ENCODE results near the gene HCFC1. TPM values are rescaled to one million over a fixed set of nuclear protein-coding genes. Genes with fewer than 3 reads are reported as not detected.

Gene HCFC1
- total and polyA plus RNA-seq, 7 donors: 15.1 to 50.1 (median 33.1) TPM

DNA sequence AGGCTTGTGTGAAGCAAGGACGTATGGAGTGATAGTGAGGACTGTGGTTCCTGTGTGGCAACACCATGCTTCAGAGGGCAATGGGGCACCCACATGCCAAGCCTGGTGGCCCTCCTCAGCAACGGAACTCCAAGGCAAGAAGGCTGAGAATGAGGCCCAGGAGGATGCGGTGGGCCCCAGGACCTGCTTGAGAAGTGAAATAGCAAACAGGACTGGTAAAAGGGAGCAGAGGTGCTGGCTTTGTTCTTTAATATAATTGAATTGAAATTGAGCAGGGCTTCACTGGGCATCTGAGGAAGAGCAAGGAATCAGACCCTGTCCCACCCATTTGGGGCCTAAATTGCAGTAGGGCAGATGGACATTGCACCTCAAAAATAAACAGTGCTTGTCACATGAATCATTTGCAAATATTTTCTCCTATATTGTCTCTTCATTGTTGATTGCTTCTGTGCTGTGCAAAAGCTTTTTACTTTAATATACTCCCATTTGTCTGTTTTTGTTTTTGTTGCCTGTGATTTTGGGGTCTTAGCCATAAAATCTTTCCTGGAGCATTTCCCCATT lies 3.2 kb upstream of the HCFC1 start:
- intact Hi-C loops (cut with DNase I): loop anchor here in 1 of 2 donors (5.0 kb wide), 1 partner anchor 37 kb away; no protein-coding TSS in a partner anchor
- peaks cover 10% of the 10 kb centered on the region for H3K4me1 ChIP-seq
- peak in 1 of 2 donors; percentile 39 for DNase-seq
- H3K27me3 ChIP-seq (ENCODE audit: insufficient read depth in 3 of 3, low read length in 2 of 3): no peaks in the 10 kb centered on the region
- no peaks in the 10 kb centered on the region for H3K9me3 ChIP-seq
- ATAC-seq: no peak
- no peaks in the 10 kb centered on the region for H3K36me3 ChIP-seq (ENCODE audit: insufficient read depth in 1 of 2, low read depth in 1 of 2)
- 71 to 83% (median 76%) methylated on average over 3 of the region's 3 CpGs for WGBS, 3 donors
- peak overlapping the region; percentile 97 for H3K27ac ChIP-seq
- TF ChIP-seq, protein P1, sequence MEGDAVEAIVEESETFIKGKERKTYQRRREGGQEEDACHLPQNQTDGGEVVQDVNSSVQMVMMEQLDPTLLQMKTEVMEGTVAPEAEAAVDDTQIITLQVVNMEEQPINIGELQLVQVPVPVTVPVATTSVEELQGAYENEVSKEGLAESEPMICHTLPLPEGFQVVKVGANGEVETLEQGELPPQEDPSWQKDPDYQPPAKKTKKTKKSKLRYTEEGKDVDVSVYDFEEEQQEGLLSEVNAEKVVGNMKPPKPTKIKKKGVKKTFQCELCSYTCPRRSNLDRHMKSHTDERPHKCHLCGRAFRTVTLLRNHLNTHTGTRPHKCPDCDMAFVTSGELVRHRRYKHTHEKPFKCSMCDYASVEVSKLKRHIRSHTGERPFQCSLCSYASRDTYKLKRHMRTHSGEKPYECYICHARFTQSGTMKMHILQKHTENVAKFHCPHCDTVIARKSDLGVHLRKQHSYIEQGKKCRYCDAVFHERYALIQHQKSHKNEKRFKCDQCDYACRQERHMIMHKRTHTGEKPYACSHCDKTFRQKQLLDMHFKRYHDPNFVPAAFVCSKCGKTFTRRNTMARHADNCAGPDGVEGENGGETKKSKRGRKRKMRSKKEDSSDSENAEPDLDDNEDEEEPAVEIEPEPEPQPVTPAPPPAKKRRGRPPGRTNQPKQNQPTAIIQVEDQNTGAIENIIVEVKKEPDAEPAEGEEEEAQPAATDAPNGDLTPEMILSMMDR (IDR thresholded peaks at IDR 0.05): no peak
- H3K4me3 ChIP-seq: no peak overlapping the region

DNA sequence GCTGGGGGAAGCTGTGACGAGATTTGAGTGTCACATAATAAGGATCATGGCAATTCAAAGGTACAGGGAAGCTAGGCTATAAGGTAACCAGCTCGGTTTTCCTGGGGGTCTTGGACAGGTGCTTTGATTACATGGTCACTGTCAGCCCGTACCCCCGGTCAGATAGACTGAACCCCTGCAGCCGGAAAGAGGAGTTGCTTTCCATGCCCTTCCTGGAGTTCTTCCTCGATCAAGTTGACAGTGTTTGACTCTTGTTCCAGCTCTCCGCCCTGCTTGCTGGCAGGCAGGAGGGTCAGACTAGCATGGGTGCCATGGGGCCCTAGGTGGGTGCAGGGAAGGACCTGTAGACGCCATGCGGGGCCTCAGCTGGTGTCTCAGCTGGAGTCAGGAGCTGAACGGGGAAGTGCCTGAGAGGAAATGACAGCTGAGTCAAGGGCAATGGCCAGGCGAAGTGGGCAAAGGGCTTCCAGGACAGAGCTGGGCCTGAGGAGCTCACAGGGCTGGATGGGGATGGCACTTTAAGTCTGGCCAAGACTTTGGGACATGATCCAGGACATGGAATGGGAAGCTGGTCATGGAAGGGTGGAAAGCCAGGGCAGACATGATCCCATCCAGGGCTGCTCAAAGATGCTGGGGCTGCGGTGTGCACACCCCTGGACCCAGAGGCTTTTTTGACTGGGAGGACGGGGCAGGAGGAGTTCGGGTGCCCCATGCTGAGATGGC lies 2.5 kb upstream of the HCFC1 start:
- H3K27ac ChIP-seq: peak overlapping the region; percentile 97
- DNase-seq: peak in 1 of 2 donors; percentile 42
- intact Hi-C loops (cut with DNase I): loop anchor here in 1 of 2 donors (5.0 kb wide), 1 partner anchor 38 kb away; no protein-coding TSS in a partner anchor
- H3K4me1 ChIP-seq: peaks cover 16% of the 10 kb centered on the region
- no peaks in the 10 kb centered on the region for H3K27me3 ChIP-seq (ENCODE audit: insufficient read depth in 3 of 3, low read length in 2 of 3)
- 49 to 70% (median 56%) methylated on average over 13 to 14 of the region's 14 CpGs for WGBS, 3 donors
- no peak for ATAC-seq
- TF ChIP-seq, protein P1 (IDR thresholded peaks at IDR 0.05): no peak
- peak overlapping the region; percentile 80 for H3K4me3 ChIP-seq
- no peaks in the 10 kb centered on the region for H3K9me3 ChIP-seq
- H3K36me3 ChIP-seq (ENCODE audit: insufficient read depth in 1 of 2, low read depth in 1 of 2): no peaks in the 10 kb centered on the region

DNA sequence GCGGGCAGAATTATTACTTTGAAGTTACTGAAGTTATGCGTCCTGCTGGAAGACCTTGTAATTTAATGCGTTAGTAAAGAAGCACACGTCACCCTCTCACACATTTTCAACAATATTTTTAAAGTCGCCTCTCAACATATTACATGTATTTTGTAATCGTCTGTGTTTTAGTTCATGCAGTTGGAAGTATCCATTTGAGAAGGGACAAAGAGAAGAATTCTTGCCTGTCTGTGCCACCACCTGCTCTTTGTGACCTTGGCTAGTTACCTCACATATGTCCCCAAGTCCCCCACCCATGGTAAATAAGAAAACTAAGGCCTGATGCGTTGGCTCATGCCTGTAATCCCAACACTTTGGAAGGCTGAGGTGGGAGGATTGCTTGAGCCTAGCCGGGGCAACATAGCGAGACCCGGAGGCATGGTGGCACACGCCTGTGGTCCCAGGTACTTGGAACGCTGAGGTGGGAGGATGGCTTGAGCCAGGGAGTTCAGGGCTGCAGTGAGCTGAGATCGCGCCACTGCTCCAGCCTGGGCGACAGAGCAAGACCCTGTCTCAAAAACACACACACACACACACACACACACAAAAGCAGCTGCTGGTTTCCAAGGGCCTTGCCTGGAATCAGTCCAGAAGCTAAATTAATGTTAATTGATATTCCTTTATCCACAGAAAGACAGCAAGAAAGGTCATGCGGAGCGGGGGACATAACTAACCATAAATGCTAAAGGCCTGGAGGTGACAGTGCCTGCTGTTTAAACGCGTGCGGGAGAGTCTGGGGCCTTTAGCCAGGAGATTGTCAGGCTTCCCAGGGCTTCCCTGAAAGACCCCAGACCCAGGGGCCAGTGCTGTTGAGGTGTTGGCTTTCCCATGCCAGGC lies 1.7 kb upstream of the HCFC1 start:
- H3K27me3 ChIP-seq (ENCODE audit: insufficient read depth in 3 of 3, low read length in 2 of 3): no peaks in the 10 kb centered on the region
- DNase-seq (peak in 1 of 2 donors; percentile 48), ATAC-seq (no peak)
- intact Hi-C loops (cut with DNase I): loop anchor here in 1 of 2 donors (5.0 kb wide), 1 partner anchor 39 kb away; no protein-coding TSS in a partner anchor
- H3K36me3 ChIP-seq (ENCODE audit: insufficient read depth in 1 of 2, low read depth in 1 of 2): no peaks in the 10 kb centered on the region
- TF ChIP-seq, protein P1 (IDR thresholded peaks at IDR 0.05): no peak
- H3K9me3 ChIP-seq: no peaks in the 10 kb centered on the region
- peak overlapping the region; percentile 97 for H3K27ac ChIP-seq
- H3K4me1 ChIP-seq: peaks cover 24% of the 10 kb centered on the region
- 22 to 51% (median 26%) methylated on average over 19 to 20 of the region's 20 CpGs for WGBS, 3 donors
- peak overlapping the region; percentile 80 for H3K4me3 ChIP-seq

DNA sequence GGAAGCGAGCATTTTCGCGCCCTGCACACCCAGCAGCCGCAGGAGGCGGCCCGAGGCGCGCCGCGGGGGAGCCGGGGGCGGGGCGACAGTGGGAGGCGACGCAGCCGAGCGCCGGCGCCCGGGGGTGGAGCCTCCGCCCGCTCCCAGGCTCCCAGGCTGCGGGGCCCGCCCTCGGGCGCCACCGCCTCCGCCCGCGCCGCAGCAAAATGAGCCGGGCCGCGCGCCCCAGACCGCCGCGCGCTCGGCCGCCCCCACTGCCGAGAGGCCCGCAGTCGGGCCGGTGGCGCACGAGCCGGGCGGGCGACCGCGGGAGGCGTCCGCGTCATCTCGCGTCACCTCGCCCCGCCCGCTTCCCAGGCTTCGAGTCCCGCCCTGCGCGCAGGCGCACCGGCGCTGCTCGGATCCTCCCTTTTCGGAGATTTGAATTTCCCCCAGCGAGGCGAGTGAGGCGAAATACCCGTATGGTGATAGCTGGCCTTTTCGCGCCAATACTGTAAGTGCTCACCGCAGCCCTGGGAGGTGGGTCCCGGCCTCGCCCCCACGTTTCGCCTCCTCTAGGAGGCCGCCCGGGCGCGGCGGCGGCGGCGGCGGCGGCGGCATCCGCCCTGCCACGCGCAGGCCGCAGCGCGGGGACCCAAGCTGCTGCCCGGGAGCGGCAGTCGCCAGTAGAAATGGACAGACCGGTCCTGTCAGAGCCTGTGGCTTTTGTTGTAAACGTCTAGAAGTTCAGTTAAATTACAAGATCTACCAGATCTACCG lies 929 bp upstream of the HCFC1 start, which contains the start of gene TMEM187:
Gene TMEM187 (plus strand): TSS at position 387 of the 759 bp plus-strand sequence. CDS start 9,309 bp downstream, outside the sequence.
- DNase-seq: peak; percentile 90 to 95
- 0 to 7% (median 0%) methylated on average over 16 to 96 of the region's 103 CpGs for WGBS, 3 donors
- TF ChIP-seq, protein P1 (IDR thresholded peaks at IDR 0.05): no peak

More for the DNA sequence above, 929 bp upstream of the HCFC1 start, which contains the start of gene TMEM187:
- intact Hi-C loops (cut with DNase I): loop anchor here in 1 of 2 donors (5.0 kb wide), 1 partner anchor 40 kb away; no protein-coding TSS in a partner anchor
- no peaks in the 10 kb centered on the region for H3K36me3 ChIP-seq (ENCODE audit: insufficient read depth in 1 of 2, low read depth in 1 of 2)
- no peaks in the 10 kb centered on the region for H3K9me3 ChIP-seq
- no peaks in the 10 kb centered on the region for H3K27me3 ChIP-seq (ENCODE audit: insufficient read depth in 3 of 3, low read length in 2 of 3)
- peak; percentile 60 to 66 (median 62) for ATAC-seq
- H3K4me1 ChIP-seq: peaks cover 32% of the 10 kb centered on the region
- H3K27ac ChIP-seq: peak within 1 kb of the TSS; percentile 97
- peak within 1 kb of the TSS; percentile 80 for H3K4me3 ChIP-seq
